AG09309 (cell line): ENCODE measurements around the gene MED22.
"Not testable (repeated sequence)": the region's sequence is repeated elsewhere in the genome, so short reads cannot be mapped to it uniquely, and the experiment has no call there.

Source experiments
- DNase-seq: peaks from one replicate; pipeline ENCODE4 v3.0.0-alpha.2; 2010; ENCODE audit warnings: low read depth
- H3K4me3 ChIP-seq: 2 replicates; pipeline ENCODE4 v1.5.1; 2011; ENCODE audit warnings: mild to moderate bottlenecking, low read depth, low read length, moderate library complexity; ENCODE audit not compliant: control insufficient read depth
- TF ChIP-seq, protein P1 (sequence below): IDR thresholded peaks from 2 replicates; pipeline ENCODE4 v1.5.1; 2011; ENCODE audit warnings: mild to moderate bottlenecking, low read depth, low read length, inconsistent platforms; ENCODE audit not compliant: insufficient read depth, control insufficient read depth; ENCODE audit errors: missing control alignments

The MED22 gene

DNA sequence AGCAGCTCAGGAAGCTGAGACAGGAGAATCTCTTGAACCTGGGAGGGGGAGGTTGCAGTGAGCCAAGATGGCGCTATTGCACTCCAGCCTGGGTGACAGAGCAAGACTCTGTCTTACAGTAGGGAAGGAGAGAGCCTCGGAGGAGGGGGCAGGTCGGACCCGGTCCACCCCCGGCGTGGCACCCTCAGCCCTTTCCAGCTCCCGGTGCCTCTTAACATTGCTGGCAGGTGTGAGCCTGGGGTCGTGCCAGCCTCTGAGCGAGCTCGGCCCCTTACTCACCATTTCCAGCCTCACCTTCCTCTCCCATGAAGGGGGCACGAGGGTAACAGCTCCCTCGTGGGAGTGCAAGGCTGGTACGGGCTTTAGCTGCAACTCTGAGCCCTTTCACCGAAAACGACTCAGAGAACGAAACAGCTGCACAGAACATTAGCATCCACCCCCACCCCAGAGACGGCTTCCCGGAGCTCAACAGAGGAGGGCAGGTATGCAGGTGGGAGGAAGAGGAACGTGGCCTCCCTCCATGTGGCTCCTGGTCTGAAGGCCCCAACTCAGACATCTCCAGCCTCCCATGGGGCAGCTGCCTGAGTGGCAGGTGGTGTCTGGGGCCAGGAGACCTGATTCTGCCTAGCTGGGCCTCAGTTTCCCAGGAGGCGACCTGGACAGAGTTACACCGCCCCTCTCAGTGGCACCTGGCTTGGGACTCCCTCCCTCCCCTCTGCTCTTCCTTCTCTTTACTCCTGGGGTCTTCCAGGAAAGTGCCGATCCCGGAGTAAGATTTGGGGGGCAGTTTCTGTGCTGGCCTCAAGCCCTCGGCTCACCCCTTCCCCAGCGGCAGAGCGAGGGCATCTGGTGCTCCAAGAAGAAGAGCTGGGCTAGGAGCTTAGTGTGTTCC is 44.4 kb downstream of the MED22 start:
- H3K4me3 ChIP-seq, result no peak overlapping the region
- TF ChIP-seq, protein P1, sequence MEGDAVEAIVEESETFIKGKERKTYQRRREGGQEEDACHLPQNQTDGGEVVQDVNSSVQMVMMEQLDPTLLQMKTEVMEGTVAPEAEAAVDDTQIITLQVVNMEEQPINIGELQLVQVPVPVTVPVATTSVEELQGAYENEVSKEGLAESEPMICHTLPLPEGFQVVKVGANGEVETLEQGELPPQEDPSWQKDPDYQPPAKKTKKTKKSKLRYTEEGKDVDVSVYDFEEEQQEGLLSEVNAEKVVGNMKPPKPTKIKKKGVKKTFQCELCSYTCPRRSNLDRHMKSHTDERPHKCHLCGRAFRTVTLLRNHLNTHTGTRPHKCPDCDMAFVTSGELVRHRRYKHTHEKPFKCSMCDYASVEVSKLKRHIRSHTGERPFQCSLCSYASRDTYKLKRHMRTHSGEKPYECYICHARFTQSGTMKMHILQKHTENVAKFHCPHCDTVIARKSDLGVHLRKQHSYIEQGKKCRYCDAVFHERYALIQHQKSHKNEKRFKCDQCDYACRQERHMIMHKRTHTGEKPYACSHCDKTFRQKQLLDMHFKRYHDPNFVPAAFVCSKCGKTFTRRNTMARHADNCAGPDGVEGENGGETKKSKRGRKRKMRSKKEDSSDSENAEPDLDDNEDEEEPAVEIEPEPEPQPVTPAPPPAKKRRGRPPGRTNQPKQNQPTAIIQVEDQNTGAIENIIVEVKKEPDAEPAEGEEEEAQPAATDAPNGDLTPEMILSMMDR, result no peak
- DNase-seq, result no peak

GRCh38 chr9:133301253-133302230 is 46.4 kb downstream of the MED22 start:
- no peak overlapping the region for H3K4me3 ChIP-seq
- TF ChIP-seq, protein P1, result no peak
- DNase-seq, result no peak

GRCh38 chr9:133299996-133300395 is 47.9 kb downstream of the MED22 start:
- DNase-seq, H3K4me3 ChIP-seq: not testable (repeated sequence)

GRCh38 chr9:133294257-133294656 is 53.7 kb downstream of the MED22 start:
- H3K4me3 ChIP-seq, result no peak overlapping the region
- TF ChIP-seq, protein P1, result no peak
- DNase-seq, result no peak

- H3K4me3 ChIP-seq, result no peak overlapping the region
- TF ChIP-seq, protein P1, result no peak
- no peak for DNase-seq
Measured at GRCh38 chr9:133290751-133291302, 57.1 kb downstream of the MED22 start.
